WTC11 (cell line): Measurements from ENCODE around the gene ITPK1. TPM values are rescaled to one million over a fixed set of nuclear protein-coding genes. Genes with fewer than 3 reads are reported as not detected.

Experiments used
- ATAC-seq: fragments of 200-7000 bp; cut with Tn5 transposase; 2 replicates; pipeline ENCODE4 v1.10.0; 2021; ENCODE audit warnings: mild to moderate bottlenecking, moderate library complexity
- CTCF ChIA-PET: fragments of 300-600 bp; sonication (Branson Sonifier 250); formaldehyde crosslinking; loops from one replicate; lab custom pipeline; 2021; ENCODE audit warnings: antibody characterized with exemption; lab: Charles Lee
- POLR2A ChIA-PET: fragments of 350-600 bp; sonication (Branson Sonifier 250); formaldehyde crosslinking; loops from one replicate; lab custom pipeline; 2021; ENCODE audit warnings: antibody characterized with exemption; lab: Charles Lee
- DNase-seq: peaks from one replicate; pipeline ENCODE4 v3.0.0; 2021; ENCODE audit warnings: low spot score
- H3K27ac Mint-ChIP-seq: 2 replicates; pipeline ENCODE4 v1.8.0; 2021; ENCODE audit warnings: mixed read lengths
- H3K27me3 Mint-ChIP-seq: 2 replicates; pipeline ENCODE4 v1.8.0; 2021; ENCODE audit warnings: low read depth, mild to moderate bottlenecking, moderate library complexity, mixed read lengths
- H3K36me3 Mint-ChIP-seq: 2 replicates; pipeline ENCODE4 v1.8.0; 2021; ENCODE audit warnings: mixed read lengths
- H3K4me1 Mint-ChIP-seq: 2 replicates; pipeline ENCODE4 v1.8.0; 2022; ENCODE audit warnings: mixed read lengths
- H3K4me3 Mint-ChIP-seq: 2 replicates; pipeline ENCODE4 v1.8.0; 2021; ENCODE audit warnings: mild to moderate bottlenecking, moderate library complexity, mixed read lengths
- H3K9me3 Mint-ChIP-seq: 2 replicates; pipeline ENCODE4 v1.8.0; 2021; ENCODE audit warnings: mixed read lengths
- ARID4B ChIP-seq: sonication (generic); formaldehyde crosslinking; IDR thresholded peaks from 2 replicates; pipeline ENCODE4 v1.8.0; 2023; ENCODE audit warnings: missing genetic modification reagents, mild to moderate bottlenecking, borderline replicate concordance
- ATF6 ChIP-seq: sonication (generic); formaldehyde crosslinking; IDR thresholded peaks from 2 replicates; pipeline ENCODE4 v1.8.1; 2023; ENCODE audit warnings: mild to moderate bottlenecking, missing genetic modification reagents
- CTCF ChIP-seq: fragments of 200-600 bp; IDR thresholded peaks from 2 replicates; pipeline ENCODE4 v1.8.0; 2022; ENCODE audit warnings: antibody characterized with exemption
- ELF4 ChIP-seq: sonication (generic); formaldehyde crosslinking; IDR thresholded peaks from 2 replicates; pipeline ENCODE4 v1.8.1; 2022; ENCODE audit warnings: low read depth, mild to moderate bottlenecking, moderate library complexity, missing genetic modification reagents
- FOXP4 ChIP-seq: sonication (generic); formaldehyde crosslinking; IDR thresholded peaks from 2 replicates; pipeline ENCODE4 v1.8.0; 2022; ENCODE audit warnings: mild to moderate bottlenecking, missing genetic modification reagents
- GRHL2 ChIP-seq: fragments of 250-450 bp; sonication (Bioruptor Pico); IDR thresholded peaks from 2 replicates; pipeline ENCODE4 v1.8.0; 2022; ENCODE audit warnings: mild to moderate bottlenecking, moderate library complexity; ENCODE audit not compliant: insufficient replicate concordance, severe bottlenecking
- MAX ChIP-seq: sonication (generic); formaldehyde crosslinking; IDR thresholded peaks from 2 replicates; pipeline ENCODE4 v1.8.0; 2022; ENCODE audit warnings: mild to moderate bottlenecking, missing genetic modification reagents
- NR1H2 ChIP-seq: sonication (generic); formaldehyde crosslinking; IDR thresholded peaks from 2 replicates; pipeline ENCODE4 v1.9.0; 2021; ENCODE audit warnings: mild to moderate bottlenecking, moderate library complexity, missing genetic modification reagents
- USF1 ChIP-seq: sonication (generic); formaldehyde crosslinking; IDR thresholded peaks from 2 replicates; pipeline ENCODE4 v1.8.0; 2022; ENCODE audit warnings: mild to moderate bottlenecking, missing genetic modification reagents
- USF2 ChIP-seq: sonication (generic); formaldehyde crosslinking; IDR thresholded peaks from 2 replicates; pipeline ENCODE4 v1.8.1; 2023; ENCODE audit warnings: mild to moderate bottlenecking, missing genetic modification reagents, moderate library complexity
- ZBTB43 ChIP-seq: sonication (generic); formaldehyde crosslinking; IDR thresholded peaks from 2 replicates; pipeline ENCODE4 v1.8.1; 2023; ENCODE audit warnings: mild to moderate bottlenecking, missing genetic modification reagents
- ZNF121 ChIP-seq: sonication (generic); formaldehyde crosslinking; IDR thresholded peaks from 2 replicates; pipeline ENCODE4 v1.8.0; 2023; ENCODE audit warnings: missing genetic modification reagents
- total RNA-seq: library from RNA; stranded (reverse); gene quantifications from 3 replicates; pipeline ENCODE4 v1.2.3, GENCODE V29; 2021

ITPK1 gene
- total RNA-seq, 1 experiment from 2014 or later, result 144 TPM

GRCh38 chr14:92922883-92923743 is 192.6 kb downstream of the ITPK1 start, which contains the start of gene CHGA (continued):
- peak; percentile 98 for TF ChIP-seq FOXP4 (CRISPR knock-in tag)
- TF ChIP-seq ARID4B (CRISPR knock-in tag), result peak; percentile 99
- peak; percentile 47; the same call in 1 of the 2 replicates for TF ChIP-seq ZNF121 (CRISPR knock-in tag)
- TF ChIP-seq USF1 (CRISPR knock-in tag), result peak; percentile 83; the same call in 1 of the 2 replicates
- TF ChIP-seq ATF6 (CRISPR knock-in tag), result no peak
- TF ChIP-seq ZBTB43 (CRISPR knock-in tag), result peak; percentile 98
- peak; percentile 96 for TF ChIP-seq ELF4 (CRISPR knock-in tag)
- no peak for TF ChIP-seq NR1H2
- TF ChIP-seq CTCF, result no peak

- ChIA-PET POLR2A (no interaction called here), CTCF (no interaction called here)
- H3K4me1 Mint-ChIP-seq, result peaks cover 23% of the 10 kb centered on the region
- H3K4me3 Mint-ChIP-seq, result peak overlapping the region; percentile 86
- no peak overlapping the region for H3K27ac Mint-ChIP-seq
- no peaks in the 10 kb centered on the region for H3K9me3 Mint-ChIP-seq
- H3K27me3 Mint-ChIP-seq, result peaks cover 85% of the 10 kb centered on the region
- no peaks in the 10 kb centered on the region for H3K36me3 Mint-ChIP-seq
- TF ChIP-seq USF2 (CRISPR knock-in tag) (no peak), GRHL2 (CRISPR knock-in tag) (no peak), MAX (CRISPR knock-in tag) (no peak)
- DNase-seq, result no peak
- no peak for ATAC-seq
Measured at GRCh38 chr14:92922155-92922735, 193.5 kb downstream of the ITPK1 start.
